GM13976 (cell line): ENCODE data around the gene CCDC178.
"Not testable (repeated sequence)": the region's sequence is repeated elsewhere in the genome, so short reads cannot be mapped to it uniquely, and the experiment has no call there.

Experiments used
- DNase-seq: peaks from one replicate; pipeline ENCODE4 v3.0.0; 2012; ENCODE audit warnings: low spot score
- in situ Hi-C: fragments of 300-500 bp; cut with MboI; formaldehyde crosslinking; loops from one replicate; pipeline ENCODE4 v1.12.0; 2022; ENCODE audit warnings: low sequenced_read_pairs, mixed read lengths, inconsistent platforms; ENCODE audit not compliant: unreplicated experiment
- TF ChIP-seq, protein P1 (sequence below): IDR thresholded peaks from 2 replicates; pipeline ENCODE4 v1.5.1; 2012; ENCODE audit warnings: borderline replicate concordance, mild to moderate bottlenecking; ENCODE audit not compliant: insufficient read depth; ENCODE audit errors: extremely low read depth, missing control alignments, control extremely low read depth

The CCDC178 gene

GRCh38 chr18:33152376-33152775 is 288.1 kb downstream of the CCDC178 start:
- no peak for DNase-seq
- in situ Hi-C loops, result no loop called here
- TF ChIP-seq, protein P1, sequence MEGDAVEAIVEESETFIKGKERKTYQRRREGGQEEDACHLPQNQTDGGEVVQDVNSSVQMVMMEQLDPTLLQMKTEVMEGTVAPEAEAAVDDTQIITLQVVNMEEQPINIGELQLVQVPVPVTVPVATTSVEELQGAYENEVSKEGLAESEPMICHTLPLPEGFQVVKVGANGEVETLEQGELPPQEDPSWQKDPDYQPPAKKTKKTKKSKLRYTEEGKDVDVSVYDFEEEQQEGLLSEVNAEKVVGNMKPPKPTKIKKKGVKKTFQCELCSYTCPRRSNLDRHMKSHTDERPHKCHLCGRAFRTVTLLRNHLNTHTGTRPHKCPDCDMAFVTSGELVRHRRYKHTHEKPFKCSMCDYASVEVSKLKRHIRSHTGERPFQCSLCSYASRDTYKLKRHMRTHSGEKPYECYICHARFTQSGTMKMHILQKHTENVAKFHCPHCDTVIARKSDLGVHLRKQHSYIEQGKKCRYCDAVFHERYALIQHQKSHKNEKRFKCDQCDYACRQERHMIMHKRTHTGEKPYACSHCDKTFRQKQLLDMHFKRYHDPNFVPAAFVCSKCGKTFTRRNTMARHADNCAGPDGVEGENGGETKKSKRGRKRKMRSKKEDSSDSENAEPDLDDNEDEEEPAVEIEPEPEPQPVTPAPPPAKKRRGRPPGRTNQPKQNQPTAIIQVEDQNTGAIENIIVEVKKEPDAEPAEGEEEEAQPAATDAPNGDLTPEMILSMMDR, result no peak

DNA sequence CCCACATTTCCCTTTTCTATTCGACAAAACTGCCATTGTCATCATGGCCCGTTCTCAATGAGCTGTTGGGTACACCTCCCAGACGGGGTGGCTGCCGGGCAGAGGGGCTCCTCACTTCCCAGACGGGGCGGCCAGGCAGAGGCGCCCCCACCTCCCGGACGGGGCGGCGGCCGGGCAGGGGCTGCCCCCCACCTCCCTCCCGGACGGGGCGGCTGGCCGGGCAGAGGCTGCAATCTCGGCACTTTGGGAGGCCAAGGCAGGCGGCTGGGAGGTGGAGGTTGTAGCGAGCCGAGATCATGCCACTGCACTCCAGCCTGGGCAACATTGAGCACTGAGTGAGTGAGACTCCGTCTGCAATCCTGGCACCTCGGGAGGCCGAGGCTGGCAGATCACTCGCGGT is 292.7 kb downstream of the CCDC178 start:
- in situ Hi-C loops, DNase-seq: not testable (repeated sequence)

GRCh38 chr18:33146014-33146413 is 294.5 kb downstream of the CCDC178 start:
- TF ChIP-seq, protein P1, result no peak
- DNase-seq, result no peak
- in situ Hi-C loops, result no loop called here

DNA sequence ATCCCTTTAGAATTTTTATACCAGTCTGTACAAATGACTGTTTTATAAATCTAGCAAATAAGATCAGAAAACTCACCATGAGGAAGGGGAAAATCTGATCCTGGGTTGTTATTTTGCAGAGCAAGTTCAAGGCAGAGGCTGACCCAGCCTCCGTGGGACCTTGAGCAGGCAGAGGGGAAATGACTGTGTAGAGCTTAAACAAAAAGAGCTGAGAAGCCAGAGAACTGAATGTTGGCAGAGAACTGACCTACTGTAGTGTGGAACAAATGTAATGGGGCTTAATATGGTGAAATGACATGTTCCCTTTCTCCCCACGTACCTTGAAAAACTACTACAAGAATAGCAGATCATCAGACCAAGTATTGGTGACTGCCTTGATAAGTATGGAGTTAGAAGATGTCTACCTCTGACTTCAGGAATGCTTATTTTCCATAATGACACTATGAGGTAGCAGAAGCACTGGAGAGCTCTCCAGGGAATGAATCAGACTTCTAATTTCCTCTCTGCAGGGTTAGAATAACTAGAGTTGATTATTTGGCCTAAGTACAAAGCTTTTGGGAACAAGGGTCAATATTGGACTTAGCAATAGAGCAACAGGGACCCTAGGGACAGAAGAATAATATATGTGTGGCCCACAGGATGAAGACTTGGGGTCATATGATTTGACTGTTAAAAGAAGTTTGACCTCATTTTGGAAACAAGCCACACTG is 304.4 kb downstream of the CCDC178 start:
- no peak for DNase-seq
- TF ChIP-seq, protein P1, result no peak
- in situ Hi-C loops, result no loop called here

GRCh38 chr18:33132657-33133056 is 307.9 kb downstream of the CCDC178 start:
- DNase-seq, result no peak
- in situ Hi-C loops, result no loop called here
- TF ChIP-seq, protein P1, result no peak

DNA sequence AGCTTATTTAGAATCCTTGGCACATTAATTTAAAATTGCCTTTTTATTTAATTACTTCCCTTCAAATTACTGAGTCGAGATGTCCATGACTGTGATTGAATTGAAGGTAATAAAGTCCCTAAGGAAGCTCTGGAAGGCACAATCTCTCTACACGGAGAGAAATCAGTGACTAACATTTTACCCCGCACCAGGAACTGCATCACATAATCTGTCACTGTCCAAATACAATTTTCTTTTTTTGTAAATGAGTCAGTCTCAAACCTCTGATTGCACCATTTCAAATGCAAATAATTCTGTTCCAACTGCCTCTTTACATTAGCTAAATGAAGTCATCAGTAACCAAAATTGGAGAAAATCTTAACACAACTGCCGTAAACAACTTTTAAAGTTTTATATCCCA is 311.9 kb downstream of the CCDC178 start:
- no peak for DNase-seq
- in situ Hi-C loops, result no loop called here
- TF ChIP-seq, protein P1, result no peak

- no peak for DNase-seq
- TF ChIP-seq, protein P1, result no peak
- in situ Hi-C loops, result no loop called here
These were observed 316.5 kb downstream of the CCDC178 start for GRCh38 chr18:33123862-33124518.
